Anterior cingulate cortex (tissue), 58 donors: ENCODE data around the gene VGLL2.

ENCODE experiments used
- DNase-seq, 58 donors: peaks; one replicate each; lab custom pipeline; 2025; lab: John Stamatoyannopoulos, UW

VGLL2 gene

GRCh38 chr6:117309611-117310010 is 44.3 kb downstream of the VGLL2 start:
- DNase-seq = no peak

GRCh38 chr6:117311310-117311709 is 46.0 kb downstream of the VGLL2 start:
- no peak for DNase-seq

- no peak for DNase-seq
Observed at GRCh38 chr6:117311726-117312125, 46.4 kb downstream of the VGLL2 start.

GRCh38 chr6:117317261-117317660 is 51.9 kb downstream of the VGLL2 start:
- no peak for DNase-seq
